M059J (cell line): ENCODE results near the gene TMIE. TPM values are rescaled to one million over a fixed set of nuclear protein-coding genes. Genes with fewer than 3 reads are reported as not detected.
A peak's percentile ranks its signal among the peaks of the same experiment; 100 is the strongest.
"Not testable (repeated sequence)": the region's sequence is repeated elsewhere in the genome, so short reads cannot be mapped to it uniquely, and the experiment has no call there.

Experiments used
- DNase-seq: peaks from one replicate; pipeline ENCODE4 v3.0.0-alpha.2; 2012; ENCODE audit warnings: low read depth
- total RNA-seq: library from RNA; depleted of rRNA; stranded (reverse); fragments of >200 nt; shearing (Covaris generic); gene quantifications from 2 replicates; pipeline ENCODE4 v1.2.3, GENCODE V29; 2014

Gene TMIE
- total RNA-seq, 1 experiment from 2014 or later, result 0.22 TPM

DNA sequence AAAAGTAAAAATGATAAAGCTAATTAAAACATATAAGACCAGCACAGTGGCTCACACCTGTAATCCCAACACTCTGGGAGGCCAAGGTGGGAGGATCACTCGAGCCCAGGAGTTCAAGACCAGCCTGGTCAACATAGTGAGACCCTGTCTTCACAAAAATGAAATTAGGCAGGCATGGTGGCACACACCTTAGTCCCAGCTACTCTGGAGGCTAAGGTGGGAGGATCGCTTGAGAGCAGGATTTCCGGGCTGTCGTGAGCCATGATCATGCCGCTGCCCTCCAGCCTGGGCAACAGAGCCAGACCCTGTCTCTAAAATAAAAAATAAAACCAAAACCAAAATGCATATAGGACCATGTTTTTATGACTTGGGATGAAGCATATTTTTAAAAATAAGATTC, 21.3 kb downstream of the TMIE start:
- DNase-seq, result no peak

GRCh38 chr3:46724424-46724823, 23.2 kb downstream of the TMIE start:
- no peak for DNase-seq

DNA sequence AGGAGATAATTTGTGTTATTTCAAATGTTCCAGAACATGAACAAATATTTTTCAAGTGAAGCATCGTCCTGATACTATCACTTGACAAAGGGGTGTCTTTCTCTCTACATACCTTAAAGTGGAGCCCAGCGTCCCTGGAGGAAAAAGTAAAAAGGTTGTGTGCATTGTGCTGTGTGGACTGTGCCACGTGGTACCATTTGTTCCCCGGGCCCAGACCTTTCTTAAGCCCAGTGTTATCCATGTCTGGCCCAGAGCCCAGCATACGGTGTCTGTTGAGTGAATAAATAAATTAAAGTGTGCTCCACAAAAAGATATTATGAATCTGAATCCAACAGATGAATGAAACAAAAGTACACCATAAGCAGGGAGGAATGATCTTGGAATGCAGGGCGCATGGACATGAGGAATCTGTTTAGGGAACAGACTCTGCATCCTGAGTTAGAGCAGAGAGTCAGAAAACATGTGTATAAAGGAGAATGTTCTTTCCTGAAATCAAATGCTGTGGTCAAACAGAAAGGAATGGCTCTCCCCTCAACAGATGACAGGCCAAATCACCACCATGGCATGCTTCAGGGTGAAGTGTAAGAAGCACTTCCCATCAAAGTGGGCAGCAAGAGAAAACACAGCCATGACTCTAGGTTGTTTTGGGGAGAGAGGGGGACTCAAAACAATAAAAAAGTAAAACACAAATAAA, 24.6 kb downstream of the TMIE start:
- DNase-seq, result no peak

DNA sequence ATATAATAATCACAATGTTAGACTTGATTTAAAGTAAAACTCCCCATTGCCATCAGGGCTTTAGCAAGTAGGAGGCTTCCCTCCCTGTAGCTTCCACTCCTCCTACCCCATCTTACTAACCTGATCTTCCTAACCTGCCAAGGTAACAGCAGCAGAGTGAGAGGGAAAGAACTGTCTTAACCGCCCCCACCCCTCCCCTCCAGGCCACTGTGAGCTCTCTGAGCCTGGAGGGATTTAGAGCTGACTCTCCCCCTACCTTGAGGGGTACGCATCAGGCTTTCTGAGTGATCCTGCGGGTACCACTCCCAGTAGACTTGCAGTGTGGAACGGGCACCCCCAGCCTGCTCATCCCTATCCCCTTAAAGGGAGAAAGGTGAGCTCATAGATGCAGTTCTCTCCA, 27.8 kb downstream of the TMIE start:
- DNase-seq, result no peak

DNA sequence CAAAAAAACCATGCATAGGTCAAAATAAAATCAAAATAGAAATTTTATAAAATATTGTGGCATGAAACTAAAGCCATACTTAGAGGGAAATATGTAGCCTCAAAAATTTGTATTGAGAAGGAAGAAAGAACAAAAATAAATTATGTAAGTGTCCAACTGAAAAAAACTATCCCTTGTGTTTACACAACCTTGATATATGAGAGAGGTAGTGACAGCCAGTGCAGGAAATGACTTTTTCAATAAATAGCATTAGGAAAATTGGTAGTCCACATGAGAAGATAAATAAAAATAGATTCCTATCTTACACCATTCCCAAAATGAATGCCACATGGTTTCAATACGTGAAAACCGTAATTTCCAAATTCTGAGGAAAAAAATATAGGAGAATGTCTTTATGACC, 29.6 kb downstream of the TMIE start:
- DNase-seq, result no peak

DNA sequence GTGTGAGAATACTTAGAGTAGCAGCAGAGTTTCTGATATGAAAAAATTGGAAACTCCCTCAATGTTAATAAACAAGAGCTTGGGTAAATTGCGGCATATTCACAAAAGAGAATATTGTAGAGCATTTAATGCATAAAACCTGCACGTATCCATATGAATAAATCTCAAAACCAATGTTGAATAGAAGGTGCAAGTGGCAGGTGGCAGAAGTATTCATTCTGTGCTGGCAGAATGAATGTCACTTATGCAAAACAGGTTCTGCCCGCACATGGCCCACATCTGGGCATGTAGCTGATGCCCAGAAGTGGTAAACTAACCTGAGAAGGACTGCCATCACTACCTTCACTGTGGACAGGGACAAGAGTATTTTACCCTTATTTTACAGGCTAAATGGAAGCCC, 30.6 kb downstream of the TMIE start:
- DNase-seq, result no peak

DNA sequence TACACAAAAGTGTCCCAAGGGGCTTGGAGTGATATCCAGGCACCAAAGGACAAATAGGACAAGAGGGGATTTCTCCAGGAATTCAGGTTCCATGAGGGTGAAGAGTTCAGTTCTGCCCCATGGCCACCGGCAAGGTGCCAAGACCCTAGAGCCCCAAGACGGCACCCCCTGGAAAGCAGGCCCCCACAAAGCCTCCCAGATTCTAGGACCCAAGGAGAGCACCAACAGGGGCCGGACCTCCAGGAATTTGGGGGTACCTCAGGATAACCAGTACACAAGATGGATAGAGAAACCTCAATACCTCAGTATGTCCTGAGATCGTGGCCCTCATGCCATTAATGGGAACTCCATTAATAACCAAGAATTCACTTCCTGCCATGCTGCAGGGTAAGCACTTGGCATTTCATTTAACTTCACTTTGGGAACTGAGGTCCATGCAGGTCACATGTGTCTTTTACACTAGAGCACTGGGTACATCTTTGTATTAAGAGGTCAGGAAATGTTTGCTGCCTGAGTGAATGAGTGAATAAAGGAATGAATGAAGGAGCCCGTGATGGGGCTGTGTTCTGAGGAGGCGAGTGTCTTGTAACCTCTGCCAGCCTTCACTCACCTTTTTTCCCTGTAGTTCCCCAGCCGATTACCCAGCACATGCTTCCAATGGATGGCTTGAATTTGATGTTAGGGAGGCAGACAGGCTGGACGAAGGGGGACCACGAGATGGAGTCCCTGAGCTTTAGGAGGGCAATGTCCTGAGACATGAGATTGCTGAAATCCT, 32.0 kb downstream of the TMIE start:
- DNase-seq, result peak; percentile 24

- no peak for DNase-seq
Observed at GRCh38 chr3:46734773-46735172, 33.6 kb downstream of the TMIE start.

DNA sequence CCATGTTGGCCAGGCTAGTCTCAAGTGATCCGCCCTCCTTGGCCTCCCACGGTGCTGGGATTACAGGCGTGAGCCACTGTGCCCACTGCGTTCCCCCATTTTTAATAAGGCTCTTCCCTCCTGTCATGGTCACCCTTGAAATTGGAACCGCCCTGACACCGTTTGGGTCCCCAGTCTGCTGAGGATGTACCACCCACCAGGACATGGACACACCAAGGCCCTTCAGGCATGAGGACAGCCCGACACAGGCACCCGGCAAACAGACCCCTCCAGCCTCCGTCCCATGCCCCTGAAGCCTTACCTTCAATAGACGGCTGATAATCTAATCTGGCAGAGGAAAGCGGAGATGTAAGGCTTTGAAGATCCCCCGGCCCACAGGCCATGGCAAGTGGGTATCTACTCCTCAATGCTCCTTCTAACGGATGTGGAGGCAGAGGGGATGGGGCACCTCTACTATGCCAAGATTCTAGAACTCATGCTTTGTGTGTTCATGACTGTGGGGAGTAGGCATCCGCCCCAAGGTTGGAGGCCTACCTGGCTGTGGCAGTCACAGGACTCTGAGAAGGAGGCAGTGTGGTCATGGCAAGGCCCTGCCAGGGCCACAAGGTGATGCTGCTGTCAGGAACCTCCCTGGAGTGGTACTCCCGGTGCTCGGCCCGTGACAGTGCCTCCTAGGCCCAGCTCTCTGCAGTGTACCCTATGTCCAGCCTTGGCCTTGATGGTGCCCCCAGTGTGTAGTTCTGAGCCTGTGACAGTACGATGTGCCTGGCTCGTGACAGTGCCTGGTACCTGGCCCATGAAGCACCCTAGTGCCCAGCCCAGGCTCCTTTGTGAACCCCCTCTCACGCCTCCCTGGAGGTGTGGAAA, 35.0 kb downstream of the TMIE start:
- DNase-seq, result no peak

GRCh38 chr3:46737329-46737731, 36.1 kb downstream of the TMIE start:
- DNase-seq, result no peak

- DNase-seq, result not testable (repeated sequence)
Observed at GRCh38 chr3:46739565-46739964, 38.4 kb downstream of the TMIE start.

GRCh38 chr3:46742992-46743585, 41.9 kb downstream of the TMIE start:
- DNase-seq, result no peak

DNA sequence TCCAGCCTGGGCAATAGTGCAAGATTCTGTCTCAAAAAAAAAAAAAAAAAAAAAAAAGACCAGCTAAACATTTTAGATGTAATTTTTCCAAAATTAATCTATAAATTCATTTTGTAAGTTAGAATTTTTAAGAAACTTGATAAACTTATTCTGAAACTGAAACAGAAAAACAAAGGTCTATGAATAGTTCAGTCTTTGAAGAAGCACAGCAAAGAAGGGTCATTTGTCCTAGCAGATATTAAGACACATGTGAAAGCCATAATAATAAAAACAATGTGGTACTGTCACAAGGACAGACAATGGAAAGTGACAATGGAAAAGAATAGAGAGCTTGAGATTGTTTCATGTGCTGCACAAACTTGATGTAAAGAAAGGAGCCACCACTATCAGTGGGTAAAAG, 45.5 kb downstream of the TMIE start:
- DNase-seq, result no peak

GRCh38 chr3:46748170-46748569, 47.0 kb downstream of the TMIE start:
- no peak for DNase-seq

DNA sequence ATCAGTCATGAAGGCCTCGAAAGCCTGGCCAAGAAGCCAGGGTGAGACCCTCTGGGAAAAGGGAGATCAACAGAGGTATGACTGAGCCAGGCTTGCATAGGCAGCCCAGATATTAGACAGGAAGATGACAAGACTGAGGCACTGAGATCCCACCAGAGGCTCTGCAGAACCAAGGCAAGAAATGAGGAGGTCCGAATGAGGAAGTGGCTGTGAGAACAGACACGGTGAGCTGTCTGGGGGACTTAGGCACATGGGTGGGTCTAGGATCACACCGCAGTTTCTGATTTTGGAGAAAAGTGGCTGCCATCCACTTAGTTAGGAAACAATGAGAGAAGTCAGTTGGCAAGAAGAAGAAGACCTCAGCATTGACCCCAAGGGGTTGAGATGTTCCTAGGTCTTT, 47.9 kb downstream of the TMIE start:
- no peak for DNase-seq

- no peak for DNase-seq
Observed at GRCh38 chr3:46750555-46751038, 49.4 kb downstream of the TMIE start.

DNA sequence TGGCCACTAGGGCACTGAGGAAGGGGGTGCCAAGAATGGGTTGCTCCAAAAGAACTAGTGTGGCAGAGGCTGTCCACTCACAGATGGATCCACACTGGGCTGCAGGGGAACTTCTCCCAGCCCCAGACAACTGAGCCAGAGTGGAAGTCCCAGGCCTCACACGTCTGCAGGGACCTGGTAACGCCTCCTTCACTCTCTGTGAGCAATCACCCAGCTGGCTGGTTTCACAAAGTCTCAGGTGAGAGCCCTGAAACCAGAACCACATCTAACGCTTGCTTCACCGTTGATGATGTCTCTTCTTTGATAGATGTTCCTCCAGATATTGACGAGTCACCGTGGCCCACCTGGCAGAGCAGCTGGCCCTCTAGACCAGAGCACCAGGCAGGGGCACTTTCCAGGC, 51.9 kb downstream of the TMIE start:
- not testable (repeated sequence) for DNase-seq

GRCh38 chr3:46755646-46756045, 54.5 kb downstream of the TMIE start:
- DNase-seq, result no peak

DNA sequence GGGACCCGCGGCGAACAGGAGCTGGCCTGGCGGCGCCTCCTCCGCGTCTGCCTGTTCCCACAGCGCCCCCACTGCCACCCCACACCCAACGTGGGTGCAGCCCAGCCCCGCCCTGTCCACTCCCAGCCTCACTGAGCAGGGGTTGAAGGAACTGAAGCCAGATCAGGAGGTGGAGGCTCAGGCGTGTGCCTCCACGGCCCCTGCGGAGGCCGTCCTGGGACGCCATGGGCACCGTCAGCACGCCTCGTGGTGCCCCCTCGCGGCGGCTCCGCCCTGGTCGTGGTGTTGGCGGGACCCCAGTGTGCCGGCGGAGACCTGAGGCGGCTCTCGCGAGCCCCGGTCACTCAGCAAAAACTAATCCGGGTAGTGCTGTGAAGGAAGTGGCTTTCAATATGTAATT, 55.5 kb downstream of the TMIE start:
- DNase-seq, result no peak

GRCh38 chr3:46759239-46760167, 58.3 kb downstream of the TMIE start:
- no peak for DNase-seq
